HG03196 (cell line): Measurements from ENCODE around the gene EHD4.

ENCODE experiments used
- ATAC-seq: cut with Tn5 transposase; IDR thresholded peaks from one replicate; pipeline ENCODE4 v1.9.1; 2021; ENCODE audit not compliant: unreplicated experiment

The EHD4 gene

GRCh38 chr15:41862515-41863116 lies 109.7 kb downstream of the EHD4 start:
- ATAC-seq = no peak

- ATAC-seq = no peak
These were observed 110.5 kb downstream of the EHD4 start for GRCh38 chr15:41861736-41862356.

GRCh38 chr15:41860049-41860828 lies 112.1 kb downstream of the EHD4 start:
- ATAC-seq = no peak

GRCh38 chr15:41858756-41859155 lies 113.6 kb downstream of the EHD4 start:
- no peak for ATAC-seq

- ATAC-seq = no peak
These were observed 115.0 kb downstream of the EHD4 start for GRCh38 chr15:41857316-41857715.

- no peak for ATAC-seq
These were observed 115.6 kb downstream of the EHD4 start for GRCh38 chr15:41856716-41857115.

GRCh38 chr15:41856262-41856661 lies 116.1 kb downstream of the EHD4 start:
- no peak for ATAC-seq

- no peak for ATAC-seq
These were observed 116.9 kb downstream of the EHD4 start for GRCh38 chr15:41855261-41855961.

GRCh38 chr15:41854443-41854842 lies 117.9 kb downstream of the EHD4 start:
- no peak for ATAC-seq

- no peak for ATAC-seq
These were observed 118.5 kb downstream of the EHD4 start for GRCh38 chr15:41853831-41854230.

- no peak for ATAC-seq
These were observed 119.4 kb downstream of the EHD4 start for GRCh38 chr15:41852736-41853590.

GRCh38 chr15:41851755-41852370 lies 120.5 kb downstream of the EHD4 start:
- no peak for ATAC-seq

- no peak for ATAC-seq
These were observed 121.2 kb downstream of the EHD4 start for GRCh38 chr15:41851167-41851523.

- no peak for ATAC-seq
These were observed 121.7 kb downstream of the EHD4 start for GRCh38 chr15:41850482-41851166.

- ATAC-seq = no peak
These were observed 122.5 kb downstream of the EHD4 start for GRCh38 chr15:41849861-41850260.

- no peak for ATAC-seq
These were observed 123.2 kb downstream of the EHD4 start for GRCh38 chr15:41849204-41849603.

GRCh38 chr15:41848631-41849030 lies 123.7 kb downstream of the EHD4 start:
- no peak for ATAC-seq

GRCh38 chr15:41847981-41848380 lies 124.4 kb downstream of the EHD4 start:
- no peak for ATAC-seq

GRCh38 chr15:41847206-41847605 lies 125.2 kb downstream of the EHD4 start:
- no peak for ATAC-seq
